Measurements from ENCODE around the gene IL17REL.

DNA sequence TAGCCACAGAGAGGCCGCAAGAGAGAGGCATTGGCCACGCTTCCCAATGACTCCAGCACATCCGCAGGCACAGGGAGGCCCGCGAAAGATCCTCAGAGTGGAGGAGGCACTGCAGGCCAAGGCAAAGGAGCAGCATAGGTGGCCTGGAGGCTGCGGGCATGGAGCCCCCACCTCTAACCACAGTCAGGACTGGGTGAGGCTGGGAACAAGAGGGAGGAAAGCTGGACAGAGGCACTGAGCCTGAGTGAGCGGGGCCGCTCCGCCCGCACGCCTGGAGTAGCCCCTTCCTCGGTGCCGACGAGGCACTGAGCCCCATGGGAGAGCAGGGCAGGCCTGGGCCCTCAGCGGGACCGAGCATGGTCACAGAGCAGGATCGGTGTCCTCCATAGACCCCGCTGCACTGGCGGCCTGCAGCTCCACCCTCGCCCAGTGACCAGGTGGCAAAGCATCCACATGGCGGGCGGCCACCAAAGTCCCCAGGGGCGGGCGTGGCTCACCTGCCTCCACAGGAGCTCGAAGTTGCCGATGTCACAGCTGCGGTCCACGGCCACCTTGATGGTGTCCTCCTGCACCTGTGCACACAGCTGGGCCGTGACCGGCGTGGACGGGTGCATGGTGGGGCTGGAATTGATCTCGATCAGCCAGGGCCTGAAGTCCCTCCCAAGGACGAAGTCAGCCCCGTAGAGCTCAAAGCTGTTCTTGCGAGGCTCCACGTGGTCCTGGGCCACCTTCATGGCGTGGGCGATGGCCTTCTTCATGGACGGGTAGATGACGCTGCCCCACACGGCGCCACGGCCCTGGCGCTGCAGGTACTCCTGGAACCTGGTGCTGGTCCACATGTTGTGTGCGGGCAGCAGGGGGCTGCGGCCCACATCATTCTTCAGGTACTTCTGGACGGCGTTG lies 18.9 kb upstream of the IL17REL start:
- TF ChIP-seq, protein P1, sequence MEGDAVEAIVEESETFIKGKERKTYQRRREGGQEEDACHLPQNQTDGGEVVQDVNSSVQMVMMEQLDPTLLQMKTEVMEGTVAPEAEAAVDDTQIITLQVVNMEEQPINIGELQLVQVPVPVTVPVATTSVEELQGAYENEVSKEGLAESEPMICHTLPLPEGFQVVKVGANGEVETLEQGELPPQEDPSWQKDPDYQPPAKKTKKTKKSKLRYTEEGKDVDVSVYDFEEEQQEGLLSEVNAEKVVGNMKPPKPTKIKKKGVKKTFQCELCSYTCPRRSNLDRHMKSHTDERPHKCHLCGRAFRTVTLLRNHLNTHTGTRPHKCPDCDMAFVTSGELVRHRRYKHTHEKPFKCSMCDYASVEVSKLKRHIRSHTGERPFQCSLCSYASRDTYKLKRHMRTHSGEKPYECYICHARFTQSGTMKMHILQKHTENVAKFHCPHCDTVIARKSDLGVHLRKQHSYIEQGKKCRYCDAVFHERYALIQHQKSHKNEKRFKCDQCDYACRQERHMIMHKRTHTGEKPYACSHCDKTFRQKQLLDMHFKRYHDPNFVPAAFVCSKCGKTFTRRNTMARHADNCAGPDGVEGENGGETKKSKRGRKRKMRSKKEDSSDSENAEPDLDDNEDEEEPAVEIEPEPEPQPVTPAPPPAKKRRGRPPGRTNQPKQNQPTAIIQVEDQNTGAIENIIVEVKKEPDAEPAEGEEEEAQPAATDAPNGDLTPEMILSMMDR (IDR thresholded peaks at IDR 0.05), result no peak
- TF ChIP-seq POLR2A (IDR thresholded peaks at IDR 0.05), result no peak
